D721Med (cell line): ENCODE measurements around the gene BTG2.

Experiments
- DNase-seq: peaks from one replicate; pipeline ENCODE4 v3.0.0; 2011; ENCODE audit warnings: low spot score; ENCODE audit not compliant: insufficient read length
- FAIRE-seq: peaks from 2 replicates; lab custom pipeline; 2011; peaks lifted over from hg19 to GRCh38; lab: Jason Lieb, UNC
- TF ChIP-seq, protein P1 (sequence below): IDR thresholded peaks from 2 replicates; pipeline ENCODE4 v1.5.1; 2012; ENCODE audit warnings: mild to moderate bottlenecking, control low read depth; ENCODE audit not compliant: insufficient read depth; ENCODE audit errors: missing control alignments

Gene BTG2

DNA sequence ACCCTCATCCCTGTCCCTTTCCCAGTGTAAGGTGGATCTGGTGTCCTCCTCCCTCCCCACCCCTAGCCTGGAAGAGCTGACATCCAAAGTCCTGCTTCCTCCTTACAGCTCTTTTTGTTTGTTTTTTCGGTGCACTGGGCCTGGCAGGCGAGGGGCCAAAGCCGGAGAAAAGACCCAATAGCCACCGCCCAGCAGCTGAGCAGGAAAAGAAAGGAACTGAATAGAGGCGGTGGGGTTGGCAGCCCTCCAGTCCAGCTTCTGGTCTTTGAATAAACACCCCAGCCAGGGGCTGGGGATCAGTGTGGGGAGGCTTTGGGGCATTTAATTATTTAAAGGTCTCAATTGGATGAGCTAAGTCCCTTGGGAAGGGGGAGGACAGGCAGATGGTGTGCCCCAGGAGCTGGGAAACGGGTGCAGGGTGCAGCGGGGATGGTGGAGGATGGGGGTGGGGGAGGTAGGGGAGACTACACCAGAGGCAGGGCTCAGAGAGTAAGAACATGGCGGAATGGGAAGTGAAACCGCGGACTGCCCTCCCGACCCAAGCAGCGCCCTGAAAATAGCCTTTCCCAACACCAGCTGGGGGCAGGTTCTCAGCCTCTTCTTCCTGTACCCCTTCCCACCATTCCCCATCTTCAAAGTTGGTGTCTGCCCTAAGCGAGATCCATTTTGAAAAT is 20.2 kb downstream of the BTG2 start:
- peak; percentile 91 for DNase-seq
- no peak for FAIRE-seq
- TF ChIP-seq, protein P1, sequence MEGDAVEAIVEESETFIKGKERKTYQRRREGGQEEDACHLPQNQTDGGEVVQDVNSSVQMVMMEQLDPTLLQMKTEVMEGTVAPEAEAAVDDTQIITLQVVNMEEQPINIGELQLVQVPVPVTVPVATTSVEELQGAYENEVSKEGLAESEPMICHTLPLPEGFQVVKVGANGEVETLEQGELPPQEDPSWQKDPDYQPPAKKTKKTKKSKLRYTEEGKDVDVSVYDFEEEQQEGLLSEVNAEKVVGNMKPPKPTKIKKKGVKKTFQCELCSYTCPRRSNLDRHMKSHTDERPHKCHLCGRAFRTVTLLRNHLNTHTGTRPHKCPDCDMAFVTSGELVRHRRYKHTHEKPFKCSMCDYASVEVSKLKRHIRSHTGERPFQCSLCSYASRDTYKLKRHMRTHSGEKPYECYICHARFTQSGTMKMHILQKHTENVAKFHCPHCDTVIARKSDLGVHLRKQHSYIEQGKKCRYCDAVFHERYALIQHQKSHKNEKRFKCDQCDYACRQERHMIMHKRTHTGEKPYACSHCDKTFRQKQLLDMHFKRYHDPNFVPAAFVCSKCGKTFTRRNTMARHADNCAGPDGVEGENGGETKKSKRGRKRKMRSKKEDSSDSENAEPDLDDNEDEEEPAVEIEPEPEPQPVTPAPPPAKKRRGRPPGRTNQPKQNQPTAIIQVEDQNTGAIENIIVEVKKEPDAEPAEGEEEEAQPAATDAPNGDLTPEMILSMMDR: no peak

DNA sequence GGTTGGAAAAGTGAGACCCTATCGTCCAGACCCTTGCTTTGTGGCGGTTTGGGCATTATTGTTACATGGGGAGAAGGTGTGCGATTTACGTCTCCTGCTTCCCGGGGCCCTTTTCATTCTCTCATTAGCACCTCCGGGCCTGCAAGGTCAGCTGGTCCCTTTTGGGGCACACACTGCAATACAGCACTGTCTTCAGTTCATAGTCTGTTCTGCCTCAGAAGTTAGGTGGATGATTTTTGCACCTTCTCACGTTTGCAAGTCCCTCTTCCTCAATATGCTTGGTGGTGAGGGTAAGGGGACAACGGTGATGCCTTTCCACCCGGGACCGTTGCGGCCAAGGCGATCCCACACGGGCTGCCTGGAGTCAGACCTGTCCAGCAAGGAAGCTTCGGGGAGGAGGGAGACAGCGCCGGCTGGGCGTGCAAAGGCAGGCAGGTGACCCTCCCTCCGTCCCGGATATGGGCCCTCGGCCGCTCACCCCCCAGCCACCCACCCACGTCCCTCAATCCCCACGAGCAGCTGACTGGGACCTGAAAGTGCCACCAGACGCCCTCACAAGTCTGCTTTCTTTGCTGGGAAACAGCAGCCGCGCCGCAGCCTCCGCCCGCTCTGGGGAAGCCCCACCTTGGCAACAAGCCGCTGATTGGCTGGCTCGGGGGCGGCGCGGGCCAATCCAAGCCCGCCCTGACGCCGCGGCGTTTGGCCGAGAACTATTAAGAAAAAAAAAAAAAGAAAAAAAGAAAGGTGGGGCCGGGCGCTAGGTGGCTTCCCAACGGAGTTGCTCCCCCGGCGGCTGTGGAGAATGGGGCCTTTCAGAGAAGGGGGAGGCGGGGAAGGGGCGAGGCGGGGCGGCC is 21.7 kb downstream of the BTG2 start:
- TF ChIP-seq, protein P1: no peak
- FAIRE-seq (no peak), DNase-seq (peak; percentile 87)

DNA sequence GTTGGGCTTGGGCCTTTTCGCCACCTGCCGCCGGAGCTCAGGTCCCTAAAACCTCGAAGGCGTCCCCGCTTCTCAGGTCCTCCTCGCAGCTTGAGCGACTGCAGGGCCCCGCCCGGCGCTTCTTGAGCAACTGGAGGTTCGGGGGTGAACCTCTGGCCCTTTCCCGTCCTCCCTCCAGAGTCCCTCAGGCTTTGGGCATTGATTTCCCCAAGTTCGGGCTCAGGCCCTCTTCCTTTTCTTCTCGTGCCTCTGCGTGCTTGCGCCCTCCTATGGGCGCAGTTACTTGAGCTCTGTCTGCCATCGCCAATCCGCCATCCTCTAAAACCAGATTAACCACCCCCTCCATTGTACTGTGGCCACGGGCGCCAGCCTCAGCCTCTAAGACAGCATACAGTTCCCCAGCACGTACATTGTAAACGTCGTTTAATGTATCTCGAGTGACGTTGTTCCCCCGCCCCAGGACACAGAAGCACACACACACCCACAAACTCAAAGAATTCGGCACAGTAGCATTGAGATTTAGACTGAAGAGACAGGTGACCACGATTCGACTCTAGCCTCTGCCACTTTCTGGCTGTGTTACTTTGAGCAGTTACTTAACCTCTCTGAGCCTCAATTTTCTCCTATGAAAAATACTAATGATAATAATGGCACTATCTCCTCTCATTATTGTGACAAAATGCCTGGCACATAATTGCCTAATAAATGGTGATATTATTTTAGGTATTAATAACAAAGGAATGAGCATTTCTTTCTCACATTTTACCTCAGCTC is 22.6 kb downstream of the BTG2 start:
- FAIRE-seq (no peak), DNase-seq (peak; percentile 58)
- TF ChIP-seq, protein P1: peak; percentile 83

DNA sequence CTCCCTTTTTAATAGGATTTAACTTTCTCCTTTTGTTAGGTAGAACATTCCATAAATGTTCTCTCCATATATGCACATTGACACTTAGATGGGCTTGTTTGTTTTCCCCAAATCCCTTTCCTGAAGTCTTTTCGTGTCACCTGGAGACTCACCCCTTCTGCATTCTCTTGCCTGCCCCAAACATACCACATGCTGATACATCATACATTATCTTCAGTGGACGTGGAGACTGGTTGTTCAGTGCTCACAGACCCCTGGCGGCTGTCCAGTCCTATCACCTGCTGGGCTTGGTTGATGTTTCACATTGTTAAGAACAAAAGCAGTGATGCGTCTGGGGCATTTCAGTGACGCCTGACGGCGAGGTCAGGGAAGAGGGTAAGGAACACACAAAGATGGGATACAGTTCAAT is 23.4 kb downstream of the BTG2 start:
- TF ChIP-seq, protein P1: no peak
- DNase-seq: no peak
- FAIRE-seq: no peak

DNA sequence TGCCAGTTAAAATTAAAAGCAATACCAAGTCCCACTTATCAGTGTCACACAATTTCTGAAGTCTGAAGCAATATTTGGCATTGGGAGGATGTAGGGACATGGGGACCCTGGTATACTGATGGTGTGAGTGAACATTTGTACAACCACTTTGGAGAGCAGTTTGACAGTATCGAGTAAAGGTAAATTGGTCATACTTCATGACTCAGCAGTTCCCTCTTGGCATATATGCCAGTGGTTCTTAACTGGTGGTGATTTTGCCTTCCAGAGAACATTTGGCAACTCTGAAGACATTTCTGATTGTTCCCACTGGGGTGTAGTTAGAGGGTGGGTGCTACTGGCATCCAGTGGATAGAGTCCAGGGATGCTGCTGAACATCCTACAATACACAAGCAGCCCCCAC is 25.9 kb downstream of the BTG2 start:
- TF ChIP-seq, protein P1: no peak
- FAIRE-seq: no peak
- no peak for DNase-seq

DNA sequence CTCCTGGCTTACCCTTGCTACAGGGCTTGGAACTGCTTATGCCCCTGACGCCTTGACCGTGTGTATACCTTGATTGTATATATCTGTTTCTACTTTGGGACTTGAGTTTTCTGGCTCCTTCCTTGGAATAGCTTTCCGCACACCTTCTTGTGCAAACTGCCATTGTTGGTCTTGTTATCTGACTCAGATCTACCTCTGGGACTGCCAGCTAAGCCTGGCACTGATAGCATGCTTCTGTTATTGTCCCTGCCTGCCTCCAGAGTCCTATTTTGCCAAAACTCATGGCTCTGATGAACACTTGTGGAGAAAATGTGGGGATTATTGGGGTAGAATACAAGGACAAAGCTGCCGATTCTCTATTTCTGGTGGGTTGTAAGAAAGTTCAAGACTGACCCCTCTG is 30.2 kb downstream of the BTG2 start:
- TF ChIP-seq, protein P1: no peak
- FAIRE-seq (no peak), DNase-seq (no peak)
